LNCAP (cell line): ENCODE measurements around the gene CDK5R1.

Experiments used
- CTCF ChIP-seq: fragments of 450-650 bp; IDR thresholded peaks from 2 replicates; pipeline ENCODE4 v1.5.1; 2017; ENCODE audit warnings: mild to moderate bottlenecking

Gene CDK5R1

GRCh38 chr17:32490101-32490482 is 3.3 kb downstream of the CDK5R1 start:
- no peak for TF ChIP-seq CTCF

GRCh38 chr17:32491371-32492263 is 4.8 kb downstream of the CDK5R1 start:
- TF ChIP-seq CTCF = no peak

- TF ChIP-seq CTCF = no peak
These were observed 5.4 kb downstream of the CDK5R1 start for GRCh38 chr17:32492264-32492589.

- TF ChIP-seq CTCF = no peak
These were observed 6.0 kb downstream of the CDK5R1 start for GRCh38 chr17:32492648-32493289.

- TF ChIP-seq CTCF = no peak
These were observed 6.8 kb downstream of the CDK5R1 start for GRCh38 chr17:32493571-32493970.

- no peak for TF ChIP-seq CTCF
These were observed 7.3 kb downstream of the CDK5R1 start for GRCh38 chr17:32493976-32494513.

- no peak for TF ChIP-seq CTCF
These were observed 8.0 kb downstream of the CDK5R1 start for GRCh38 chr17:32494621-32495358.
